HG02798 (cell line): ENCODE measurements around the gene ATG2A.
A peak's percentile ranks its signal among the peaks of the same experiment; 100 is the strongest.

Experiments used
- ATAC-seq: cut with Tn5 transposase; IDR thresholded peaks from one replicate; pipeline ENCODE4 v1.9.1; 2021; ENCODE audit warnings: mild to moderate bottlenecking; ENCODE audit not compliant: unreplicated experiment, poor library complexity

The ATG2A gene

GRCh38 chr11:64925536-64926436 lies 8.8 kb upstream of the ATG2A start:
- no peak for ATAC-seq

GRCh38 chr11:64924910-64925284 lies 7.9 kb upstream of the ATG2A start:
- ATAC-seq: no peak

GRCh38 chr11:64923944-64924909 lies 7.2 kb upstream of the ATG2A start, which contains the start of gene PPP2R5B:
Gene PPP2R5B (plus strand): TSS chr11:64924689. CDS start chr11:64925735, 1,046 bp downstream.
- peak; percentile 85 for ATAC-seq

GRCh38 chr11:64923151-64923661 lies 6.2 kb upstream of the ATG2A start:
- ATAC-seq: no peak

- no peak for ATAC-seq
Measured at GRCh38 chr11:64921384-64921783, 4.4 kb upstream of the ATG2A start.

GRCh38 chr11:64920124-64920523 lies 3.1 kb upstream of the ATG2A start:
- no peak for ATAC-seq

- ATAC-seq: no peak
Measured at GRCh38 chr11:64919627-64920026, 2.6 kb upstream of the ATG2A start.

- no peak for ATAC-seq
Measured at GRCh38 chr11:64918017-64918416, 1.0 kb upstream of the ATG2A start.

GRCh38 chr11:64917663-64917995 lies 620 bp upstream of the ATG2A start:
- ATAC-seq: no peak

- ATAC-seq: no peak
Measured at GRCh38 chr11:64916040-64916774, 802 bp downstream of the ATG2A start.

- ATAC-seq: no peak
Measured at GRCh38 chr11:64915376-64915887, 1.6 kb downstream of the ATG2A start.

GRCh38 chr11:64914123-64914522 lies 2.9 kb downstream of the ATG2A start:
- ATAC-seq: no peak

- ATAC-seq: no peak
Measured at GRCh38 chr11:64913171-64913727, 3.8 kb downstream of the ATG2A start.

- ATAC-seq: no peak
Measured at GRCh38 chr11:64911689-64912088, 5.3 kb downstream of the ATG2A start.

- ATAC-seq: no peak
Measured at GRCh38 chr11:64911142-64911541, 5.9 kb downstream of the ATG2A start.

- no peak for ATAC-seq
Measured at GRCh38 chr11:64910451-64911093, 6.4 kb downstream of the ATG2A start.

- no peak for ATAC-seq
Measured at GRCh38 chr11:64909653-64910343, 7.2 kb downstream of the ATG2A start.

- no peak for ATAC-seq
Measured at GRCh38 chr11:64908766-64909165, 8.2 kb downstream of the ATG2A start.

GRCh38 chr11:64906314-64906635 lies 10.7 kb downstream of the ATG2A start:
- ATAC-seq: no peak
